PC-3 (cell line): Measurements from ENCODE around the gene IQCK. TPM values are rescaled to one million over a fixed set of nuclear protein-coding genes. Genes with fewer than 3 reads are reported as not detected.

ENCODE experiments used
- ATAC-seq: fragments of 200-7000 bp; cut with Tn5 transposase; 2 replicates; pipeline ENCODE4 v1.9.1; 2020; ENCODE audit warnings: mild to moderate bottlenecking, moderate library complexity
- BruUV-seq: library from RNA; stranded (reverse); fragments of 400-500 nt; replicated peaks from 2 replicates; lab custom pipeline; 2021; lab: Mats Ljungman, UMichigan
- CTCF ChIA-PET: fragments of 300-600 bp; sonication (Branson Sonifier 250); formaldehyde crosslinking; loops from one replicate; lab custom pipeline; 2022; ENCODE audit warnings: antibody characterized with exemption; lab: Charles Lee
- POLR2A ChIA-PET: fragments of 300-600 bp; sonication (Branson Sonifier 250); formaldehyde crosslinking; loops from one replicate; lab custom pipeline; 2022; ENCODE audit warnings: antibody characterized with exemption; ENCODE audit not compliant: unreplicated experiment; lab: Charles Lee
- DNase-seq: peaks from one replicate; pipeline ENCODE4 v3.0.0-alpha.2; 2015
- H2AFZ ChIP-seq: fragments of 300-600 bp; sonication (generic); 2 replicates; pipeline ENCODE4 v1.6.0; 2016; ENCODE audit warnings: antibody characterized with exemption, low read length
- H3F3A ChIP-seq: fragments of 300-600 bp; sonication (generic); one replicate; pipeline ENCODE4 v1.6.0; 2017; ENCODE audit warnings: antibody characterized with exemption, low read length, control low read depth, mild to moderate bottlenecking; ENCODE audit not compliant: unreplicated experiment
- H3K27ac ChIP-seq: fragments of 300-600 bp; sonication (generic); 2 replicates; pipeline ENCODE4 v1.5.1; 2016; ENCODE audit warnings: mild to moderate bottlenecking, low read length
- H3K27me3 ChIP-seq: fragments of 300-600 bp; sonication (generic); 2 replicates; pipeline ENCODE4 v1.6.1; 2016; ENCODE audit warnings: low read length, mixed read lengths
- H3K36me3 ChIP-seq: fragments of 300-600 bp; sonication (generic); 2 replicates; pipeline ENCODE4 v1.6.1; 2016; ENCODE audit warnings: low read depth, mixed run types, low read length, mixed read lengths
- H3K4me1 ChIP-seq: fragments of 300-600 bp; sonication (generic); 2 replicates; pipeline ENCODE4 v1.5.1; 2016; ENCODE audit warnings: low read length; ENCODE audit not compliant: insufficient read depth
- H3K4me2 ChIP-seq: fragments of 300-600 bp; sonication (generic); 2 replicates; pipeline ENCODE4 v1.6.0; 2016; ENCODE audit warnings: low read length
- H3K4me3 ChIP-seq: fragments of 300-600 bp; sonication (generic); 2 replicates; pipeline ENCODE4 v1.5.1; 2016; ENCODE audit warnings: mild to moderate bottlenecking, low read length, mixed read lengths
- H3K79me2 ChIP-seq: fragments of 300-600 bp; sonication (generic); 2 replicates; pipeline ENCODE4 v1.6.1; 2017; ENCODE audit warnings: low read length, mixed read lengths
- H3K9ac ChIP-seq: fragments of 300-600 bp; sonication (generic); 2 replicates; pipeline ENCODE4 v1.6.0; 2016; ENCODE audit warnings: mild to moderate bottlenecking, low read length
- H3K9me2 ChIP-seq: fragments of 300-600 bp; sonication (generic); replicated peaks from 2 replicates; pipeline ENCODE4 v1.6.1; 2016; ENCODE audit warnings: mixed run types, low read length, mixed read lengths
- H3K9me3 ChIP-seq: fragments of 300-600 bp; sonication (generic); 2 replicates; pipeline ENCODE4 v1.6.1; 2016; ENCODE audit warnings: low read length, mixed read lengths
- H4K20me1 ChIP-seq: fragments of 300-600 bp; sonication (generic); 2 replicates; pipeline ENCODE4 v1.6.1; 2016; ENCODE audit warnings: low read length, mixed read lengths
- EZH2 ChIP-seq: fragments of 300-600 bp; sonication (generic); IDR thresholded peaks from one replicate; pipeline ENCODE4 v1.6.1; 2017; ENCODE audit warnings: antibody characterized with exemption, mild to moderate bottlenecking, low read length; ENCODE audit not compliant: unreplicated experiment
- EZH2phosphoT487 ChIP-seq: fragments of 300-600 bp; sonication (generic); IDR thresholded peaks from 2 replicates; pipeline ENCODE4 v1.6.1; 2018; ENCODE audit warnings: mild to moderate bottlenecking, antibody characterized with exemption, low read length, borderline replicate concordance
- intact Hi-C: fragments of 100-400 bp; cut with micrococcal nuclease; formaldehyde crosslinking; loops from 2 replicates; pipeline ENCODE4 v1.9.0; 2023
- total RNA-seq: library from RNA; depleted of rRNA; stranded (reverse); fragments of >200 nt; gene quantifications from 2 replicates; pipeline ENCODE4 v1.2.3, GENCODE V29; 2014
- TF ChIP-seq, protein P1 (sequence below): fragments of 300-600 bp; sonication (generic); conservative IDR thresholded peaks from 2 replicates; pipeline ENCODE4 v1.5.1; 2017; ENCODE audit warnings: antibody characterized with exemption, low read depth, mild to moderate bottlenecking, low read length

IQCK gene
- total RNA-seq, 1 experiment from 2014 or later, result 8.9 TPM

DNA sequence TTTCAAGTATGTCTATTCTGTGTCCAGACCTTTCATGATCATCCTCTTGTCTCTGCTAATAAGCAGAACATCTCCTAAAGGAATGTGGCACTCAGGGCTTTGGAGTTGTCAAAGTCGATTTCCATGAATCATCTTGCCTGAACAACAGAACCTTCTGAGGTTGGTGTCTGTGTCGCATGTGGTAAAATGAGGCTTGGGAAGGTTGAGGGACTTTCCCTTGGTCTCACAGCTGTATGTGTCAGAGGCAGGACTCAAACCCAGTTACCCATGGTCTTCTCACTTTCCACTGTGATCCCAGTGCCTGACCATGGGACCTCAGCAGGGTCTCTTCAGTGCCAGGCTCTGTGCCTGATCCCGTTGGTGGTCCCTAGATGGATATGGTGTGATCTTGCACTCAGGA is 170.8 kb downstream of the IQCK start:
- ChIA-PET CTCF (no interaction called here), POLR2A (no interaction called here)
- BruUV-seq, result no TSS peak

DNA sequence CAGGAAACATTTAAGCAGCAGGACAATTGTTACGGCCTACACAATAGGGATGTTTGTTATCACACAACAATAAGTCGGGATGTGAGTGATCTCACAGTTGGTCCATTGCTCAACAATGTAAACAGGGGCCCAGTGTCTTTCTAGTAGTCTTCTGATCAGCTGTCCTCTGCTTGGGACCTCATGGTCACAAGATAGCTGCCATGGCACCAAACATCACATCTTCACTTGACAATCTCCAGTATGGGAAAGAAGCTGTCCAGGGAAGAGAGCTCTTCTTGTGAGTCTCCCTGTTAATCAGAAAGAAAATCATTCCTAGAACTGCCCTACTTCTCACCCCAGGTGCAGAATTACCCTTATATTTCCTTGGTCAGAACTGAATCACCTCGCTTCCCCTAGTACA is 172.8 kb downstream of the IQCK start:
- no peaks in the 10 kb centered on the region for H4K20me1 ChIP-seq
- no peak overlapping the region for H3K27ac ChIP-seq
- TF ChIP-seq, protein P1, sequence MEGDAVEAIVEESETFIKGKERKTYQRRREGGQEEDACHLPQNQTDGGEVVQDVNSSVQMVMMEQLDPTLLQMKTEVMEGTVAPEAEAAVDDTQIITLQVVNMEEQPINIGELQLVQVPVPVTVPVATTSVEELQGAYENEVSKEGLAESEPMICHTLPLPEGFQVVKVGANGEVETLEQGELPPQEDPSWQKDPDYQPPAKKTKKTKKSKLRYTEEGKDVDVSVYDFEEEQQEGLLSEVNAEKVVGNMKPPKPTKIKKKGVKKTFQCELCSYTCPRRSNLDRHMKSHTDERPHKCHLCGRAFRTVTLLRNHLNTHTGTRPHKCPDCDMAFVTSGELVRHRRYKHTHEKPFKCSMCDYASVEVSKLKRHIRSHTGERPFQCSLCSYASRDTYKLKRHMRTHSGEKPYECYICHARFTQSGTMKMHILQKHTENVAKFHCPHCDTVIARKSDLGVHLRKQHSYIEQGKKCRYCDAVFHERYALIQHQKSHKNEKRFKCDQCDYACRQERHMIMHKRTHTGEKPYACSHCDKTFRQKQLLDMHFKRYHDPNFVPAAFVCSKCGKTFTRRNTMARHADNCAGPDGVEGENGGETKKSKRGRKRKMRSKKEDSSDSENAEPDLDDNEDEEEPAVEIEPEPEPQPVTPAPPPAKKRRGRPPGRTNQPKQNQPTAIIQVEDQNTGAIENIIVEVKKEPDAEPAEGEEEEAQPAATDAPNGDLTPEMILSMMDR, result no peak
- TF ChIP-seq EZH2phosphoT487 (no peak), EZH2 (no peak)
- no peaks in the 10 kb centered on the region for H3K27me3 ChIP-seq
- H3K4me3 ChIP-seq, result no peak overlapping the region
- intact Hi-C loops, result no loop called here
- no peak overlapping the region for H3K9ac ChIP-seq
- ATAC-seq, result no peak
- no peaks in the 10 kb centered on the region for H3K9me3 ChIP-seq
- no peaks in the 10 kb centered on the region for H3F3A ChIP-seq
- no peaks in the 10 kb centered on the region for H3K36me3 ChIP-seq
- CTCF ChIA-PET, result no interaction called here
- no peak overlapping the region for H2AFZ ChIP-seq
- H3K9me2 ChIP-seq, result no peaks in the 10 kb centered on the region
- DNase-seq, result no peak
- H3K4me1 ChIP-seq, result no peaks in the 10 kb centered on the region; the same call in 1 of the 2 replicates
- POLR2A ChIA-PET, result no interaction called here
- BruUV-seq, result no TSS peak
- H3K79me2 ChIP-seq, result no peaks in the 10 kb centered on the region
- H3K4me2 ChIP-seq, result no peak overlapping the region

More for the DNA sequence above, 170.8 kb downstream of the IQCK start:
- Histone ChIP-seq H3F3A (no peaks in the 10 kb centered on the region), H3K79me2 (peaks cover 6% of the 10 kb centered on the region; the same call in 1 of the 2 replicates), H3K9ac (no peak overlapping the region), H3K9me2 (no peaks in the 10 kb centered on the region), H3K36me3 (no peaks in the 10 kb centered on the region), H3K4me3 (no peak overlapping the region), H3K4me2 (no peak overlapping the region), H3K4me1 (no peaks in the 10 kb centered on the region; the same call in 1 of the 2 replicates), H3K27ac (no peak overlapping the region), H3K9me3 (no peaks in the 10 kb centered on the region), H3K27me3 (no peaks in the 10 kb centered on the region), H4K20me1 (no peaks in the 10 kb centered on the region), H2AFZ (no peak overlapping the region)
- TF ChIP-seq, protein P1, result no peak
- no peak for TF ChIP-seq EZH2phosphoT487
- no peak for TF ChIP-seq EZH2
- DNase-seq, result no peak
- intact Hi-C loops, result loop anchor here (5.0 kb wide), 2 partner anchors 192 to 332 kb away; partner anchors contain the start of gene VPS35L
- no peak for ATAC-seq

DNA sequence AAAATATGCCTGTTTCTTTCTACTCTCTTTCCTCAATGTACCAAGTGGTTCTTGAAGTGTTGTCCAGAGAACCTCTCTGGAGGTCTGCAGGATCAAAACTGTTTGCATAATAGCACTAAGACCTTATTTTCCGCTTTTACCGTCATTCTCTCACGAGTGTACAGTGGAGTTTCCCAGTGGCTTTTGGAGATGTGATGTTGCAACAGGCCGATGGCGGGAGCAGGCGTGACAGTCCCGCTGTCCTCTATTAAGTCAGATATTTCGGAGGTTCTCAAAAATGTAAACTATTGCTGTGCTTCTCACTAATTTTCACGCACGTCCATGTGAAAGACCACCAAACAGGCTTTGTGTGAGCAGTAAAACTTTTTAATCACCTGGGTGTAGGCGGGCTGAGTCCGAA is 174.8 kb downstream of the IQCK start:
- TF ChIP-seq EZH2phosphoT487 (no peak), EZH2 (no peak)
- TF ChIP-seq, protein P1, result no peak

More for the DNA sequence above, 174.8 kb downstream of the IQCK start:
- H2AFZ ChIP-seq, result no peak overlapping the region
- no peaks in the 10 kb centered on the region for H3K27me3 ChIP-seq
- no peaks in the 10 kb centered on the region for H3K36me3 ChIP-seq
- ATAC-seq (no peak), DNase-seq (no peak)
- ChIA-PET CTCF (no interaction called here), POLR2A (no interaction called here)
- intact Hi-C loops, result no loop called here
- no peak overlapping the region for H3K9ac ChIP-seq
- BruUV-seq, result no TSS peak
- no peaks in the 10 kb centered on the region for H3F3A ChIP-seq
- H3K4me1 ChIP-seq, result no peaks in the 10 kb centered on the region
- H3K79me2 ChIP-seq, result no peaks in the 10 kb centered on the region
- no peaks in the 10 kb centered on the region for H4K20me1 ChIP-seq
- H3K4me3 ChIP-seq, result no peak overlapping the region
- no peak overlapping the region for H3K27ac ChIP-seq
- H3K9me2 ChIP-seq, result no peaks in the 10 kb centered on the region
- H3K4me2 ChIP-seq, result no peak overlapping the region
- no peaks in the 10 kb centered on the region for H3K9me3 ChIP-seq
